HG03103 (cell line): Measurements from ENCODE around the gene GSS.

Experiments
- ATAC-seq: cut with Tn5 transposase; IDR thresholded peaks from one replicate; pipeline ENCODE4 v1.9.1; 2021; ENCODE audit warnings: low read depth; ENCODE audit not compliant: unreplicated experiment

GSS gene

DNA sequence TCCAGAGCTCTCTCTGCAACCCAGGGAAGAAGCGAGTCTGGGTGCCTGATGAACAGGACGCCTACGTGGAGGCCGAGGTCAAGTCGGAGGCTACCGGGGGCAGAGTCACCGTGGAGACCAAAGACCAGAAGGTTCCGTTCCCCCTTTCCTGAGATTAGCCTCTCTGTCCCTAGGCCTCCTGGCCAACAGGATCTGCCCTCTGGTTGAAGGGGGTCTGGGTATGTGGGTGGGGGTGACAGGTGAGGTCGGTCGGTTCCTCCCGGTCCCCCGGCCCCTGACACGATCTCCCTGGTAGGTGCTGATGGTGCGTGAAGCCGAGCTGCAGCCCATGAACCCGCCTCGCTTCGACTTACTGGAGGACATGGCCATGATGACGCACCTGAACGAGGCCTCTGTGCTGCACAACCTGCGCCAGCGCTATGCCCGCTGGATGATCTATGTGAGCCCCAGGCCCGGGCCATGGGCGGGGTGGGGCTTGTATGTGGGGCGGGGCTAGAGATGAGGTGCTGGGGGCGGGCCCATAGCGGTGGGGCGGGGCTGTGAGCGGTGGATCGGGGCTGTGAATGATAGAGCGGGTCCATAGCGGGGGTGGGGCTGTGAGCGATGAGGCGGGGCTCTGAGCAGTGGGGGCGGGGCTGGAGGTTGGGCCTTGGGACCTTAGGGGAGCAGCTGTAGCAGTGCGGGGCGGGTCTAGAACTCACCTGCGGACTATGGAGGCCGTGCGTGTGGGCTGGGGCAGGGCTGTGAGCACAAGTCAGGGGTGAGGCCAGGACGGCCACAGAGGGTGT is 24.0 kb upstream of the GSS start:
- ATAC-seq: no peak

DNA sequence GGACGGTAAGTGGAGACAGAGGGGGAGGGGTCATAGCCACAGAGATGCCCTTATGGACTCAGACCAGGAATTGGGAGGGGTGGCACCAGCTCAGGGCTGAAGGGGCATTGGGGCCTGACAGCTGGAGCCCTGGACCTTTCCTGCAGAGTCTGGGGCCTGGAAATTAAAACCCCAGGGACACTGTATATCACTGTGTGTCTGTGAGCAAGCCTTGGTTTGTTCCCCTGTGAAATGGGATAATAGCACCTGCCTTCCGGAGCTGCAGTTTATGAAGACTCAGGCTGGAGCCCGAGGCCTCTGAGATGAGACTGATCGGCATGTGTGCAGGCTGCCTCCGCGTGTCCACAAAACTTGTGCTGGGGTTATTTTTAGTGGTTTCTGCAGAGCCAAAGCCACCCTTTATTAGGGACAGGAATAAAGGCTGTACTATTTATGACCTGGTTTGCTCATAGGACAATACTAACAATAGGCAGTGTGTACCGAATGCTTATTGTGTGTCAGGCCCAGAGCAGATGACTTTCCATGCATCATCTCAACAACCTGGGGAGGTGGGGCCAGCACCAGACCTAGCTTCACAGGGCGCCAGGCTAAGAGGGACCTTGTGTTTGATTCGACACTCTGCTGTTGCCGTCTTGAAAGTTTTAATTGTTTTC is 22.6 kb upstream of the GSS start:
- ATAC-seq: no peak

DNA sequence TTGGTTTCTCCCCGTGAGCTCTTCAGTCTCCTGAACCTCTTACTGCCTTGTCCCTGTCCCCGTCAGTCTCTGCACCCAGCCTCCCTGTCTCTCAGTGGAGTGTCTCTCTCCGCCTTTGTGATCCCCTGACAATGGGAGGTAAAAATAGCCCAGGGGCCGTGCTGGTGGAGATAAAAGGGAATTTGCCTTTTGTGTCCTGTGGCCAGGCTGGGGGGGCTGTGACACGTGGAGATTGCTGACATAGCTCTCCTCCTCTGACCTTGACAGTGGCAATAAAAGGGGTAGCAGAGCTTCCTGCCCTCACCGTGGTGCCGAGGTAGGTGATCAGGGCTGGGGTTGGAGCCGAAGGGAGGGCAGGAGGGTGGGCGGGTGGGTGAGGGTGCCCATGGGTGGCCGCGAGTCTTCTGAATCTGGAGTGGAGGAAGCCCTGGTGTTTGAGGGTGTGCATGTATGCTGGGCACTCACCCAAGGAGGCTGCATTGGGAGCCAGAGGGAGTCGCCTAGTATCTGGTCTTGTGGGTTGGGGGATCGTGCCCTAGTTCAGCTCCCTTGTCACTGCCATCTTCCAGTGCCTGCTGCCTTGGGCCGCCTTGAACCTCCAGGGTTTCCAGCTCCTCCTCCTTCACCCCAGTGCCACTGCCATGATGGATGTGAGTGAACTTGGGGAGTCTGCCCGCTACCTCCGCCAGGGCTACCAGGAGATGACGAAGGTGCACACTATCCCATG is 21.9 kb upstream of the GSS start:
- ATAC-seq: no peak

DNA sequence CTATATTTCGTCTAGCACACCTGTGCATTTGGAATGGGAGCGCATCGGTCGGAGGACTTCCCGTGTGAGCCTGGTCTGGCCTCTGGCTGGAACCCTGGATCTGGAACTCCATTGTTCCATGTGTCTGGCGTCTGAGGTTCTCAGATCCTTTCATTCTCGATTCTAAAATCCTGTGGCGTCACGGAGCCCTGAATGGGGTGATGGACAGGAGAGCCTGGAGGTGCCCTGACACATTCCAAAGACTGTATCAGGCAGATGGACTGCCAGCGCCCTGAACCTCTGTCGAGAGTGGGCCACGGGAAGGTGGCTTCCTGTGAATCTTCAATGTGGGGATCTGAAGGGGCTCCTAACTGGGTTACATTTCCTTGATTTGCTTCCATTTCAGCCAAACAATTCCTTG is 20.7 kb upstream of the GSS start:
- no peak for ATAC-seq

DNA sequence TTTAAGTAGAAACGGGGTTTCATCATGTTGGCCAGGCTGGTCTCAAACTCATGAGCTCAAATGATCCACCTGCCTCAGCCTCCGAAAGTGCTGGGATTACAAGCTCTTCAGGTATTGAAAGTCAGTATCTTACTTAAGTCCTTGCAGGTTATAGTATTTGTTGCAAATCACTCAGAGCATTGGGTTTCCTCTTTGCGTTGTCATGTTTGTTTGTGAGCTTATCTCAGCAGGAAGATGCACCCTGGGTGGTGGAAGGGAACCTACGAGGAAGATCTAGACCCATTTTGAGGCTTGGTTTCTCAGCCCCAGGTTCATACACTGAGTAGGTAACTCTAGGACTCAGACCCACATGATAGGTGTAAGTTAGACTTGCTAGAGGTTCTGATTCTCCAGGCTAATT is 18.6 kb upstream of the GSS start:
- ATAC-seq: no peak

DNA sequence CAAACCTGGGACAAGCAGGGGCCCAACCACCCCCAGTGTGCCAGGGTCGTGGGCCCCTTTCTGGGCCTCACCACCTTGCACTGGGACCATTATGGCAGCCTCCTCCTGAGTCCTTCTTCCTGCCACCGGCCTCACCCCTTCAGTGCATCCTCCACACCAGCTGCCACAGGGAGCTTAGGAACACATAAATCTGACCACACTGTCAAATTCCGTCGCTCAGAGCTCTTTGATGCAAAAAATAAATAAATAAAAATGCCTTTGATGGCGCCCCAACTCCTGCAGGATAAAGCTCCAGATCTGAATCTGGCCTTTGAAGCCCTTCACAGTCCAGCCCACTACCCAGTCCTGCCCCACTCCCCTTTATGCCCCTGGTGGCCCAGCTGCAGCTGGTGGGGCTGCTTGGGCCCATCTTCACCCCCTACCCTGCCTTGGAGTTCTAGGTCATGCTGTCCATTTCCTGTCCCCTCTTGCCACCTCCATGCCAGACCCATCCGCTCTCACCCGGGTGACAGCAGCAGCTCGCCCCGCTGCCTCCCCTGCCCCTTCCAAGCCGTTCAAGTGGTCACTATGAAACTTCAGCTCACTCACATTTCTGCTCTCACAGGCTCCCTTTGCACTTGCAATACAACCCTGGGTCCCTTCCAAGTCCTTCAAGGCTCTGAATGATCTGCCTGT is 16.1 kb upstream of the GSS start:
- ATAC-seq: no peak

DNA sequence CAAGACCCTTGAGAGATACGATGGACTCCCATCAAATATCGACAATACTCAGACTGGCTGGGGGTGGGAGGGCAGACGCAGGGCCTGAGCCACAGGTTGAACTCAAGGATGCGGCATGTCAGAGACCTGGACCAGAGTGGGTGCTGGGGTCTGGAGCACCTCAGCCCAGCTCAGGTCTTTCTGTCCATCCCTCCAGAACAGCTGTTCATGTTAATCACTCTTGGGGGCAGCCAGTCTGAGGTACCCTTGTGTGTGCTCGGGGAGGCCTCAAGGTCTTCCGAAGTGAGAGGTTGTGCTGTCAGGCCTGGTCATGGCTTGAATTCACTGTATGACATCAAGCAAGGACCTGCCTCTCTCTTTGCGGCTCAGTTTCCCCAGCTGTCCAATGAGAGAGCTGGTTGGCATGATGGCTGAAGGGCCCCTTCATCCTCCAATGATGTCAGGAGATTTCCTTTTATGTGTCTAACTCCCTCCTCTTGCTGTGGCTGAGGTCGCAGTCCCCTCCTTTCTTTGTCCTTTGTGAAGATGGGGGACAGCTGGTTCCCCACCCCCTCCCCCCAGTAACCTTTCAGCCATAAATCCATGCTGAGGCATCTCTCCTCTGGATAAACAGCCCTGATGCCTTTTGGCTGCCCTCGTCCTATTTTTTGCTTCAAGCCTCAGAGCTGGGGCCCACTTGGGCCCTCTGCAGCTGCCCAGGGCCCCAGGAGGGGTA is 15.4 kb upstream of the GSS start:
- no peak for ATAC-seq

DNA sequence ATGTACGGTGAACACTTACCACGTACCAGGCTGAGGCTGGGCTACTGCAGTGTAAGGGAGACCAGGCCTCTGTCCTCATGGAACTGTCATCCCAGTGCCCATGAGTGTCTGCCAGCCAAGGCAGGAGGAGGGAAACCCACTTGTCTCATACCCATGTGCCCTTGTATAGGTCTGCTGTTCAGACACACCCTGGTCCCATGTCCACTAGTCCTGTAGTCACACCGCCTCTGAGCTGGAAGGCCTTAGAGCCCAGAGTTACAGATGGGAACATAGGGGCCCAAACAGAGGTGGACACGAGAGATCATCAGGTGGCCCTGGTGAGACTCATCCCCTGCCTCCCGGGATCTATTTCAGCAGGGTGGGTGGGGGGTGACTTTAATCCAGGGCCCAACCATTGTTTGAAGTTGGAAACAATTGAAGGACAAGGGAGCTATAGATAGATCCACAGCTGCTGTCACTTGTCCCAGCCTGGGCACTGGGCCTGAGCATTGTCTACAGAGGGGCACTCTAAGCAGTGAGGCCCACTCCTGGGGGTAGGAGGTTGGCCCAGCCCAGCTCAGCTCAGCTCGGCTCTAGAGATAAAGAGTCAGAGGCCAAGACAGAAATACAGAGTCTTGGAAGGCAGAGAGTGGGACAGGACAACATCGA is 14.7 kb upstream of the GSS start:
- no peak for ATAC-seq

DNA sequence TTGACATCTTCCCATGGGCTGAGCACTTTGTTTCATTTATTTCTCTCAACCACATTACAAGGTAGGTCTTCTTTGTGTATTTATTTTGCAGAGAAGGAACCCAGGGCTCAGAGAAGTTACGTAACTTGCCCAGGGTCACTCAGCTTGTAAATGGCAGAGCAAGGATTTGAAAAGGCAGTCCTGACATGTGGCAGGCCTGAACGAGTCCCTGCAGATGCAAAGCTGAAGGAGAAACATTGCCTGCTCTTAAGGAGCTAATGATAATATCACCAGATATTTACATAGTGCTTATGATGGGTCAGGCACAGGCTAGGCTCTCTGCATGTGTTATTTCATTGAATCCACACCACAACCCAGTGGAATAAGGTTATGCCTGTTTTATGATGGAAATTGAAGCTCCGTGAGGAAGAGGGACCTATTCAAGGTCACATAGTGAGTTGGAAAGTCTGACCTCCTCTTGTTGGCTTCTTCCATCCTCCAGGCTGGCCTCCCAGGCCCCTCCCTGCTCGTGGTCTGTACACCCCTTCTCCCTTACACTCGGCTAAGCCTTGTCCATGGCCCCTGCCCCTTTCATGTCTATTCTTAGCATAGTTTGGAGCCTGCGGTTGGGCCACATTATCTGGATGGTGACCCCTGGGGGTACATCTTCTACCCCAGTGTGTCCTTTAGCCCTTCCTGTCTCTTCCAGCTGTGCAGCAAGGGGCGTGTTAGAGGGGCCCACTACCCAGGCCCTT is 12.6 kb upstream of the GSS start:
- no peak for ATAC-seq

DNA sequence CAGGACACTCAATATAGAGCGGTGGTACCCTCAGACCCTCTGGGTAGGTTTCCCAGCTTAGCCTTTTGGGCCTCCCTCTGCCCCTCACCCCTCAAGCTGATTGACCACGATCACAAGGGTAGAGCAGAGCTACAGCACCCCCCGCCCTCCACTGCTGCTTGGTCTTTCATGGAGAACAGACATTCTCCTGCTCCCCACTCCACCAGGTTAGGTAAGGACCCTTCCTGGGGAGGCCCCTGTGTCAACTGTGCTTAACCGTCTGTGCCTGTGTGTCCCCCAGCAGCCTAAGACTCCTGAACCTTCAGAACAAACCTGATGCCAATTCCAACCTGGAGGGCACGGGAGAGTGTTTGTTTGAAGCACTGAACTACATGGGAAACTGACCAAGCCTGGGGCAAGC is 11.8 kb upstream of the GSS start:
- ATAC-seq: no peak

DNA sequence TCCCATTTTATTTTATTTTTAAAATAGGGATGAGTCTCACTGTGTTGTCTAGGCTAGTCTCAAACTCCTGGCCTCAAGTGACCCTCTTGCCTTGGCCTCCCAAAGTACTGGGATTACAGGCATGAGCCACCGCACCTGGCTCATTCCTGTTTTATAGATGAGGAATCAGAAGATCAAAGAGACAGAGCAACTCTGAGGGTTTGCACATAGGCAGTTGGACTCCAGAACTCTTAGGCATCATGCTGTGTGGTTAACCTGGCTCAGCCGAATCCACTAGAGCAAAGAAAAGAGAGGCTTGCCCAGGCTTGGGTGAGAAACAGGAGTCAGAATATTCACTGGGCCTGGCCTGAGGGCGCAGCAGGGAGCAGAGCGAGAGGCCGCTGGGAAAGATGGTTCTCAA is 9.4 kb upstream of the GSS start:
- no peak for ATAC-seq

DNA sequence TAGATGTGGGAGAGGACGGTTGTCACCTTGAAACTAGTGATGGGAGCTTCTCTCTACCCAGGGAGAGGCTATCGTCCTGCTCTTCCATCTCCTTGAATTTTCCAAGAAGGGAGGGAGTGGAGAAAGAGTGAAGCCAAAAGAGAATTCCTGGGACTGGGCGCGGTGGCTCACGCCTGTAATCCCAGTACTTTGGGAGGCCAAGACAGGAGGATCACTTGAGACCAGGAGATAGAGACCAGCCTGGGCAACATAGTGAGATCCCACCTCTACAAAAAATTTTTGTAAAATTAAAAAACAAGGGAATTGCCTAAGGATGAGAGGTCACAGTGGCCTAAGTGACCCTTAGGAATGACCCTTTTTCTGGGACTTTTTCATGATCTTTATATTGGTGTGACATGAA is 8.9 kb upstream of the GSS start:
- ATAC-seq: no peak

DNA sequence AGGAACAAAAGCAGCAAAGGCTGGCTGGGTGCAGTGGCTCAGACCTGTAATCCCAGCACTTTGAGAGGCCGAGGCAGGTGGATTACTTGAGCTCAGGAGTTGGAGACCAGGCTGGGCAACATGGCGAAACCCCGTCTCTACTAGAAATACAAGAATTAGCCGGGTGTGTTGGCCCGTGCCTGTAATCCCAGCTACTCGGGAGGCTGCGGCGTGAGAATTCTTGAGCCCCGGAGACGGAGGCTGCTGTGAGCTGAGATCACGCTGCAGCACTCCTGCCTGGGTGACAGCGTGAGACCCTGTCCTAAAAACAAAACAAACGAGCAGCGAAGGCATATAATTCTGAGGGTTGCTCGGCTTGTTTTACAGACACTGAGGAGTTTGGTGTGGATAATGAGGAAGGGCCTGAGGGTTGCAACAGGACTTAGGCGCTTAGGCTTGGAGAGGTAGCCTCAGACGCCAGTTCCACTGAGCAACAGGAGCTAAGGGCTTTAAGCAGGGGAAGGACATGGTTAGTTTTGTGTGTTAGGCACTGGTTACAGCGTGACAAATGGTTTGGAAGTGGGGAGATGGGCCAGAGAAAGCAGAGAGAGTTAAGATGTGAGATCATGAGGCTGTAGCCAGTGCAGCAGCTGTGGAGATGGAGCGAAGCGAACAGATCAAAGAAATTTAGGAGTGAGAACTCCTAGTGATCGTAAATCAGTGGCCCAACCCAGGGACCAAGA is 1.3 kb upstream of the GSS start:
- ATAC-seq: no peak

DNA sequence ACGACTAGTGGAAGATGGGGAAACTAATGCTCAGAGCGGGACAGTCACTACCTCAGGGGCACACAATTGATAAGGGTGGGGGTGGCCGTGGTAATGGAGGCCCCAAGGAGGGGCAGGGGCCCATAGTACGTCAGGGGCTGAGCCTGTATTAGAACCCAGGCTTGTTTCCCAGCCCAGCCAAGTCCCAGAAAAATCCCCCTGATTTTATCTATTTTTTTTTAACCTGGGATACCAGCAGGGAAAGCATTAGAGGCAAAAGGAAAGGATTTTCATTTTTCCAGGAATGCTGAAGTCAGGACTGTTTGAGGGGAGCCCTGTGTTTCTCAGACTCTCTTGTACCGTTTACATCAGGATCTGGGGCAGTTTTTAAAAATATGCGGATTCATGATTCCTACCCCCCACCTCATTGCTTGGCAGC is 444 bp upstream of the GSS start:
- ATAC-seq: no peak

DNA sequence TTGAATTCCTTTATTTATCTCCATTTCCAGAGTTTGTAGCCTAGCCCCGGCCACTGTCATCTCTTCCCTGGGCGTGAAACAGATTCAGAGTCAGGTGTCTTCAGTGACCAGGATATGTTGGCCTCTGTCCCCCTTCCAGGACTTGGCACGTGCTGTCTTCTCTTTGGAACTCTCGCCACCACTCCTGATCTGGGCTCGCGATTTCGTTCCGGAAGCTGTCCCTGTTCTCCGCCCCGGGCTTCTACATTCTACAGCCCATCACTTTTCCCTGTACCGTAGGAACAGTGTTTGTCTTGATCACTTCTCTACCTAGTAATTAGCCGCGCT is 739 bp downstream of the GSS start:
- no peak for ATAC-seq

DNA sequence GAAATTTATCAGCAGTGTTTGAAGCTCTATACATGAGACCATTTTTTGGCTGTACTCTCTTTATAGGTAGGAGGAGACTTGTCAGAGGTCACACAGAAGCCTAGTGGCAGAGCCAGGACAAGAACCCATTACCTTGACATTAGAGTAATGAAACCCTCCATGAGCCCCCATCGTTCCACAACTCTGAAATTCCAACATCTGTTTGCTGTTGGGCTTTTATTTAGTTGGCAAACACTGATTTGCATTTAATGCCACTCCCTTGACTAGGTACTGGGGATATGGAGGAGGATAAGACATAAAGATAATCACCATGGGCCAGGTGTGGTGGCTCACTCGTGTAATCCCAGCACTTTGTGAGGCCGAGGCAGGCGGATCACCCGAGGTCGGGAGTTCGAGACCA is 1.6 kb downstream of the GSS start:
- ATAC-seq: no peak

DNA sequence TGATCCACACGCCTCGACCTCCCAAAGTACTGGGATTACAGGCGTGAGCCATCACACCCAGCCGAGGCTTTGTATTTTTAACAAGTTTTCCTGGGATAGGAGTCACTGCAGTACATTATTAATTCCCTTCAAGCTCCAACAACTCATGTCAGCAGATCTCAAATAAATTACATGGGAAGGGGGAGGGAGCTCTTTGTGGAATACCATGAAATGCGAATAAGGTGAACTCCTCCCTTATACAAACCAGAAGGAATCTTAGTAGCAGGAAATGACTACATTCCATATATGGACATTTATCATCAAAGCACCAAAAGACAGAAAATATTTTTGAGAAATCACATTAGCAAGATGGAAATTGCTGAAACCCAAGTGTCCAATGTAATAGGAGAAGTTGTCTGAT is 2.9 kb downstream of the GSS start:
- ATAC-seq: no peak

DNA sequence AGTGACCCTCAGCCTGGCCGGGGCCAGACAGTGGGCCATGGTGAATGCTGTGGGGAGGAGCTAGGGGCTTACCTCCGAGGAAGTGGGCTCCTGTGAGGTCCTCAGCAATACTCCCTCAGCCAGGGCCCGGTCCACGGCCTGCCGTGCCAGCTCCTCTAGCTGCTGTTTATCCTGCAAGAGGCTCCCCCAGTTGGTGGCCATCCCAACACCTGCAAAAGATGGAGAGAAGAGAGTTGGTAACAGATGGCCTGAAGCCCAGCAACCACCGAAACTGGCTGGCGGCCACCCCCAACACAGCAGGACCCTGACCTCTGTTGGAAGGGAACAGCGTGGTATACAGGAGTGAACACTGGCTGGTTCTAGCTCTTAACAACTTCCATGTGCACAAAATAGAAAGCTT is 4.0 kb downstream of the GSS start:
- ATAC-seq: no peak

DNA sequence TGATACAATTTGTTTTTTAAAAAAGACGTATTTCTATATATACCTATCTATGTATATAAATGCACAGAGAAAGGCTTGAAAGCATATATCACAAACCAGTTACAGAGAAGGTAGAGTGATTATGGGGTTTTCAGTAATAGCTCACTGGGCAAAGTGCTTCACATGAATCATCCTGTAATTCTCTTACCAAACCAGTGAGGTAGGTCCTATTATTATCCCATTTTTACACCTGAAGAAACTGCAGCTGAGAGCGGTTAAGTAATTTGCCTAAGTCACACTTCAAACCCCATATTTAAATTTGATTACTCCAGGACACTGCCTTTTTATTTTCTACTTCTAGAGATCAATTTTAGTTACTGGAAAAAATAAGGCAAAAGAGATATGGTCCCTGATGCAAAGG is 4.4 kb downstream of the GSS start:
- ATAC-seq: no peak
